NB4 (cell line): ENCODE measurements around the gene GRIK2.

Experiments used
- POLR2A ChIP-seq: IDR thresholded peaks from 2 replicates; pipeline ENCODE4 v1.6.1; 2011; ENCODE audit warnings: mild to moderate bottlenecking; ENCODE audit not compliant: insufficient read length; ENCODE audit errors: extremely low read depth
- TF ChIP-seq, protein P1 (sequence below): IDR thresholded peaks from one replicate; pipeline ENCODE4 v1.5.1; 2012; ENCODE audit warnings: low read depth, low read length

GRCh38 chr6:101393829-101394251 is 332 bp downstream of the GRIK2 start:
- TF ChIP-seq, protein P1, sequence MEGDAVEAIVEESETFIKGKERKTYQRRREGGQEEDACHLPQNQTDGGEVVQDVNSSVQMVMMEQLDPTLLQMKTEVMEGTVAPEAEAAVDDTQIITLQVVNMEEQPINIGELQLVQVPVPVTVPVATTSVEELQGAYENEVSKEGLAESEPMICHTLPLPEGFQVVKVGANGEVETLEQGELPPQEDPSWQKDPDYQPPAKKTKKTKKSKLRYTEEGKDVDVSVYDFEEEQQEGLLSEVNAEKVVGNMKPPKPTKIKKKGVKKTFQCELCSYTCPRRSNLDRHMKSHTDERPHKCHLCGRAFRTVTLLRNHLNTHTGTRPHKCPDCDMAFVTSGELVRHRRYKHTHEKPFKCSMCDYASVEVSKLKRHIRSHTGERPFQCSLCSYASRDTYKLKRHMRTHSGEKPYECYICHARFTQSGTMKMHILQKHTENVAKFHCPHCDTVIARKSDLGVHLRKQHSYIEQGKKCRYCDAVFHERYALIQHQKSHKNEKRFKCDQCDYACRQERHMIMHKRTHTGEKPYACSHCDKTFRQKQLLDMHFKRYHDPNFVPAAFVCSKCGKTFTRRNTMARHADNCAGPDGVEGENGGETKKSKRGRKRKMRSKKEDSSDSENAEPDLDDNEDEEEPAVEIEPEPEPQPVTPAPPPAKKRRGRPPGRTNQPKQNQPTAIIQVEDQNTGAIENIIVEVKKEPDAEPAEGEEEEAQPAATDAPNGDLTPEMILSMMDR = no peak
- TF ChIP-seq POLR2A = no peak
